ENCODE measurements around the gene XCL2. TPM values are rescaled to one million over a fixed set of nuclear protein-coding genes. Genes with fewer than 3 reads are reported as not detected.
"Not testable (repeated sequence)": the region's sequence is repeated elsewhere in the genome, so short reads cannot be mapped to it uniquely, and the experiment has no call there.

XCL2 gene, protein sequence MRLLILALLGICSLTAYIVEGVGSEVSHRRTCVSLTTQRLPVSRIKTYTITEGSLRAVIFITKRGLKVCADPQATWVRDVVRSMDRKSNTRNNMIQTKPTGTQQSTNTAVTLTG
- total RNA-seq (2013): 0.12 TPM
- polyA plus RNA-seq (1 to 10 TPM in 1 of 3 donors, under 1 TPM in 1, not detected in 1; 0.56 to 1.9 TPM), polyA minus RNA-seq (not detected in 2 replicates), total RNA-seq (0 to 0.15 (median 0) reads per million in 11 experiments)

- DNase-seq; H3K27ac ChIP-seq (ENCODE audit: low read depth in 1 of 2, low read length in 2 of 2); intact Hi-C loops (cut with micrococcal nuclease); H3K36me3 Mint-ChIP-seq; H3K27me3 Mint-ChIP-seq (ENCODE audit: low read depth in 3 of 3); H3K27ac Mint-ChIP-seq; H4K20me1 ChIP-seq (ENCODE audit: insufficient read depth, low read length); H3K4me1 ChIP-seq (ENCODE audit: control insufficient read depth in 1 of 2, insufficient read depth in 2 of 2, low read length in 2 of 2); H3K4me2 ChIP-seq (replicated peaks; ENCODE audit: extremely low read depth, low read length, poor library complexity, severe bottlenecking); H3K9me3 ChIP-seq (replicated peaks in 1 of 2; ENCODE audit: control insufficient read depth in 1 of 2, insufficient read depth in 1 of 2, low read length in 2 of 2); H3K4me3 Mint-ChIP-seq; H2AFZ ChIP-seq (ENCODE audit: insufficient read depth, low read depth, low read length, poor library complexity, severe bottlenecking); H3K79me2 ChIP-seq (ENCODE audit: insufficient read depth, low read length); H3K9ac ChIP-seq (ENCODE audit: insufficient read depth, low read length, poor library complexity, severe bottlenecking); H3K27me3 ChIP-seq (ENCODE audit: control insufficient read depth in 2 of 2, insufficient read depth in 2 of 2, low read length in 2 of 2); H3K36me3 ChIP-seq (replicated peaks in 1 of 2; ENCODE audit: control insufficient read depth in 1 of 2, insufficient read depth in 2 of 2, low read length in 2 of 2); H3K4me3 ChIP-seq (replicated peaks in 1 of 3; ENCODE audit: low read depth in 2 of 3, low read length in 3 of 3): not testable (repeated sequence)
- peaks cover 12% of the 10 kb centered on the region for H3K4me1 Mint-ChIP-seq
- peaks cover 3 to 15% (median 7%) of the 10 kb centered on the region in 7 donors for H3K9me3 Mint-ChIP-seq
- WGBS (ENCODE audit: insufficient coverage): 100% methylated on average over 2 of the region's 8 CpGs
These were observed at the start of gene XCL2 for GRCh38 chr1:168543840-168544498. TSS of gene XCL2 (minus strand) at chr1:168543997. CDS start at chr1:168543964, 33 bp downstream.

DNA sequence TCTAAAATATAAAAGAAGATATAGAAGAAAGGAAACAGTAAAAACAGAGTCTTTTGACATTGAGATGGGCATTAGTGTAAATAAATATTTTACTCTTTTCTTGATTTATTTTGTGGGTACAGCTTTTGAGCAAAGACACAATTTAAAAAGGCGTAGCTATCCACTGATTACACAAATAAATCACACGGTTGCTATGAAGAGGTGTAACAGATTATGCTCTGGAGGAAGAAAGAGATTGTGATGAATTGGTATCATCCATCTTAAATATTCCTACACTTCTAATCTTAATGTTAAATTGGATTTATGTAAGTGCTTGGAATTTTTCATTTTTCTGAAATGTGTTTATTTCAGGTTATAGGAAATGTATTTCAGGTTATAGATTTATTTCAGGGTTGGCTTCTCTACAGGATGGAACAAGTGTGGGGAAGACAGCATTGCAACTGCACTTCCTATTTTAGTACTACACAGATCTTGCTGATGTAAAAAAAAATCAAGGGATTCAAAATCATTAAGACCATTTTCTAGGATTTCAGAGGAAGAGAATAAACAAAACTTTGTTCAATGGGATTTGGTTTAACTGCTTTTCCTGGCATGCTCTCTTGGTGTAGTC lies 47.9 kb upstream of the XCL2 start:
- no peaks in the 10 kb centered on the region for H3K79me2 ChIP-seq (ENCODE audit: insufficient read depth, low read length)
- H2AFZ ChIP-seq (ENCODE audit: insufficient read depth, low read depth, low read length, poor library complexity, severe bottlenecking): no peak overlapping the region
- H3K27ac ChIP-seq (ENCODE audit: low read depth in 1 of 2, low read length in 2 of 2): no peak overlapping the region
- Mint-ChIP-seq H3K4me1 (no peaks in the 10 kb centered on the region), H3K27ac (no peak overlapping the region), H3K27me3 (ENCODE audit: low read depth in 3 of 3) (peaks cover 0 to 3% (median 0%) of the 10 kb centered on the region in 3 donors), H3K4me3 (no peak overlapping the region), H3K36me3 (no peaks in the 10 kb centered on the region), H3K9me3 (peaks cover 3 to 14% (median 7%) of the 10 kb centered on the region in 7 donors)
- H3K4me2 ChIP-seq (replicated peaks; ENCODE audit: extremely low read depth, low read length, poor library complexity, severe bottlenecking): no peak overlapping the region
- DNase-seq: no peak
- no peaks in the 10 kb centered on the region for H3K4me1 ChIP-seq (ENCODE audit: control insufficient read depth in 1 of 2, insufficient read depth in 2 of 2, low read length in 2 of 2)
- intact Hi-C loops (cut with micrococcal nuclease): no loop called here
- H3K36me3 ChIP-seq (replicated peaks in 1 of 2; ENCODE audit: control insufficient read depth in 1 of 2, insufficient read depth in 2 of 2, low read length in 2 of 2): no peaks in the 10 kb centered on the region
- H3K9me3 ChIP-seq (replicated peaks in 1 of 2; ENCODE audit: control insufficient read depth in 1 of 2, insufficient read depth in 1 of 2, low read length in 2 of 2): peaks cover 3 to 4% of the 10 kb centered on the region in 2 donors
- H3K9ac ChIP-seq (ENCODE audit: insufficient read depth, low read length, poor library complexity, severe bottlenecking): no peak overlapping the region
- H3K4me3 ChIP-seq (replicated peaks in 1 of 3; ENCODE audit: low read depth in 2 of 3, low read length in 3 of 3): no peak overlapping the region
- H4K20me1 ChIP-seq (ENCODE audit: insufficient read depth, low read length): no peaks in the 10 kb centered on the region
- no peaks in the 10 kb centered on the region for H3K27me3 ChIP-seq (ENCODE audit: control insufficient read depth in 2 of 2, insufficient read depth in 2 of 2, low read length in 2 of 2)
- no CpG with 5 or more reads among the region's 2 CpGs for WGBS (ENCODE audit: insufficient coverage)
- TF ChIP-seq CTCF (IDR thresholded peaks at IDR 0.05): no peak

All from CD14-positive monocyte (primary cell).